Testis (tissue), 2 donors: ENCODE results near the gene PNPLA6.

Experiments
- CTCF ChIP-seq, 3 experiments: fragments of 450-650 bp in 2 of 3; fragments of 200-600 bp in 1 of 3; sonication (generic) in 1 of 3; IDR thresholded peaks; one replicate each; pipeline ENCODE4 v1.5.1; 2016 to 2019; ENCODE audit warnings: antibody characterized with exemption in 3 of 3, mild to moderate bottlenecking in 2 of 3, moderate library complexity in 1 of 3
- POLR2A ChIP-seq: fragments of 450-650 bp; IDR thresholded peaks from one replicate; pipeline ENCODE4 v1.6.1; 2017; ENCODE audit warnings: antibody characterized with exemption, mild to moderate bottlenecking, moderate library complexity

DNA sequence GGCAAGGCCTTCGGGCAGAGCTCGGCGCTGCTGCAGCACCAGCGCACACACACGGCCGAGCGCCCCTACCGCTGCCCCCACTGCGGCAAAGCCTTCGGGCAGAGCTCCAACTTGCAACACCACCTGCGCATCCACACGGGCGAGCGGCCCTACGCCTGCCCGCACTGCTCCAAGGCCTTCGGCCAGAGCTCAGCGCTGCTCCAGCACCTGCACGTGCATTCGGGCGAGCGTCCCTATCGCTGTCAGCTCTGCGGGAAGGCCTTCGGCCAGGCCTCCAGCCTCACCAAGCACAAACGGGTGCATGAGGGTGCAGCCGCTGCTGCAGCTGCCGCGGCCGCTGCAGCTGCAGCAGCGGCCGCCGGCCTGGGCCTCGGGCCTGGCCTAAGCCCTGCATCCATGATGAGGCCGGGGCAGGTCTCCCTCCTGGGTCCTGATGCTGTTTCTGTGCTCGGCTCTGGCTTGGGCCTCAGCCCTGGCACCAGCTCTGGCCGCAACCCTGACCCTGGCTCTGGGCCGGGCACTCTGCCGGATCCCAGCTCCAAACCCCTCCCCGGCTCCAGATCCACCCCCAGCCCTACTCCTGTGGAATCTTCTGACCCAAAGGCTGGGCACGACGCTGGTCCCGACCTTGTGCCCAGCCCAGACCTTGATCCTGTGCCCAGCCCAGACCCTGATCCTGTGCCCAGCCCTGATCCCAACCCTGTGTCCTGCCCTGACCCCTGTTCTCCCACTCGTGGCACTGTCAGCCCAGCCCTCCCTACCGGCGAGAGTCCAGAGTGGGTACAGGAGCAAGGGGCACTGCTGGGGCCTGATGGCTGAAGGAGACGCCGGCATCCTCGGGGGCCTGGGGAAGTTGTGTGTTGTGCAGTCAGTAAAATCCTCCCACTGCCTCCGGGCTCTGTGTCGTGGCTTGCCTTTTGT, 15.1 kb upstream of the PNPLA6 start:
- TF ChIP-seq POLR2A (no peak), CTCF (IDR thresholded peaks at IDR 0.05) (no peak)
